SU-DHL-6 (cell line): Measurements from ENCODE around the gene SLCO3A1.

ENCODE experiments used
- CTCF ChIP-seq: fragments of 200-600 bp; sonication (generic); IDR thresholded peaks from one replicate; pipeline ENCODE4 v1.5.1; 2017; ENCODE audit warnings: antibody characterized with exemption, mild to moderate bottlenecking, low read length, moderate library complexity; ENCODE audit not compliant: insufficient read depth, poor library complexity, severe bottlenecking
- EZH2phosphoT487 ChIP-seq: fragments of 200-600 bp; sonication (generic), shearing (Covaris generic); conservative IDR thresholded peaks from 2 replicates; pipeline ENCODE4 v1.6.1; 2018; ENCODE audit warnings: mild to moderate bottlenecking, antibody characterized with exemption, low read length, moderate library complexity, mixed read lengths

DNA sequence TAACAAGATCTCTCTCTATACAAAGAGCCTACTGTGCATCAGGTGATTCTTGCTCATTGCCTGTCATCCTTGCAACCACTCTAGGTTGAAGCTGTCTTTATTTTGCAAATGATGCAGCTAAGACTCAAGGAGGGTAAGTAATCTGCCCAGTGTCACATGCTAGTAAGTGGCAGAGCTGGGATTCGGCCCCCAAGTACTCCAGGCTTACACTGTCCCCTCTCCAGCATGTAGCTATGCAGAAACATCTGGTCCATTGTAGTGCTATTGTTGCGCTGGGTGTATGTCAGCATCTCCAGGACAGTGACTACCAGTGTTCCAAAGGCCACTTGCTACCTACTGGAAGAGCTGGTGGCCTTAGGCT is 248.9 kb downstream of the SLCO3A1 start:
- TF ChIP-seq CTCF (no peak), EZH2phosphoT487 (no peak)
